Measurements from ENCODE around the gene ADM.

Gene ADM

DNA sequence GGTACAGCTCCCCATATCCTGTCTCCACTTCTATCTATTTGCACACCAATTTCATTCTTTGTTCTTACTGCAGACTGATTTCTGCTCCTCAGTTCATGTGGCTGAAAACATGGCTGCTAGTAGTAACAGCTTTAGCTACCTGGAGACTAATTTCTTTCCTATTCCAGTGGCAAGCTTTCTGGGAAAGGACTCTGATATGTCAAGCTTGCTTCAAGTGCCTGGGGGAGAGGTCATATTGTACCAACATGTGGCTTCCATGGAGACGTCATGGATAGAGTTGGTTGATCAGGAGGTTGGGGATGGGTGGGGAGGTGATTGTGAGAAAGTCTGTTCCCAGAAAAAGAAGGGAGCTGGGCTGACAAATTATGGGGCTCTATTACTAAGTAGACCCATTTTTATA lies 44.9 kb downstream of the ADM start:
- ChIA-PET CTCF (interaction anchor here (2.6 kb wide), 1 partner anchor 17 kb away, joined by 8 read pairs; no protein-coding TSS in a partner anchor), POLR2A (ENCODE audit: low non-redundant PET) (no interaction called here)
- DNase-seq (ENCODE audit: low spot score), result no peak
- TF ChIP-seq, protein P1, sequence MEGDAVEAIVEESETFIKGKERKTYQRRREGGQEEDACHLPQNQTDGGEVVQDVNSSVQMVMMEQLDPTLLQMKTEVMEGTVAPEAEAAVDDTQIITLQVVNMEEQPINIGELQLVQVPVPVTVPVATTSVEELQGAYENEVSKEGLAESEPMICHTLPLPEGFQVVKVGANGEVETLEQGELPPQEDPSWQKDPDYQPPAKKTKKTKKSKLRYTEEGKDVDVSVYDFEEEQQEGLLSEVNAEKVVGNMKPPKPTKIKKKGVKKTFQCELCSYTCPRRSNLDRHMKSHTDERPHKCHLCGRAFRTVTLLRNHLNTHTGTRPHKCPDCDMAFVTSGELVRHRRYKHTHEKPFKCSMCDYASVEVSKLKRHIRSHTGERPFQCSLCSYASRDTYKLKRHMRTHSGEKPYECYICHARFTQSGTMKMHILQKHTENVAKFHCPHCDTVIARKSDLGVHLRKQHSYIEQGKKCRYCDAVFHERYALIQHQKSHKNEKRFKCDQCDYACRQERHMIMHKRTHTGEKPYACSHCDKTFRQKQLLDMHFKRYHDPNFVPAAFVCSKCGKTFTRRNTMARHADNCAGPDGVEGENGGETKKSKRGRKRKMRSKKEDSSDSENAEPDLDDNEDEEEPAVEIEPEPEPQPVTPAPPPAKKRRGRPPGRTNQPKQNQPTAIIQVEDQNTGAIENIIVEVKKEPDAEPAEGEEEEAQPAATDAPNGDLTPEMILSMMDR (conservative IDR thresholded peaks at IDR 0.05; ENCODE audit: low read depth), result no peak
- H3K27ac ChIP-seq, result no peak overlapping the region

DNA sequence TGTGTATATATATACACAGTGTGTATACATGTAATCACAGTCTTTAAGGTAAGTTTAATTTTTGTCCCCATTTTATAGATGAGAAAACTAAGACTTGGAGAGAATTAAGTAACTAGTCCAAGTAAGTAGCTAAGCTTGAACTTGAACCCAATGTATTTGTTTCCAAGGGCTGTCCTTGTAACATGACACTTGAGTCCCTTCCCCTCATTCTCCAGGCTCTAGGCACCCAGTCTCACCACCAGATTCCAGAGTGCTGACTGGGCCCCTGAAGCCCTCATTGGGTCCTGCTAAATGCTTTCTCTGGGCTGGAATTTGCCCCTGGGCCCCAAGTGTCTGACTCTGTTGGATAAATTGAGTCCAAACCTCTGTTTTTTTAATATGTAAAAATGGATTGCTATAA lies 45.5 kb downstream of the ADM start:
- no peak overlapping the region for H3K27ac ChIP-seq
- TF ChIP-seq, protein P1 (conservative IDR thresholded peaks at IDR 0.05; ENCODE audit: low read depth), result no peak
- CTCF ChIA-PET, result interaction anchor here (2.6 kb wide), 1 partner anchor 16 kb away, joined by 8 read pairs; no protein-coding TSS in a partner anchor
- POLR2A ChIA-PET (ENCODE audit: low non-redundant PET), result no interaction called here
- DNase-seq (ENCODE audit: low spot score), result peak; percentile 67

DNA sequence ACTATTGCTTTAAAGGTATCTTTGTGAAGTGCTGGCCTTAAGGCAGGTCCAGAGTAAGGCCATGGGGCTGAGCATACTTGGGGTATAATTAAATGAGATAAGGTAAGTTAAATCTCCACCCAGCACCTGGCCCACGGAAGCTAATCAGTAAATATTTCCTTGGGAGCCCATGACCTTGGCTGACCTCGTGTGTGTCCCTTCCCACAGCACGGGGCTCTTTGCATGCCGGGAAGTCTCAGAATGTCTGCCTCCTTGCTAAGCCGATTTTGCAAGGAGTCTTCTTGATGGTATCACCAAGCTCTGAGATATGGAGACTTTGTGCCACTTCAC lies 46.5 kb downstream of the ADM start:
- CTCF ChIA-PET, result interaction anchor here (0.6 to 2.6 kb wide), 2 partner anchors 15 to 24 kb away, joined by 3 to 8 read pairs; no protein-coding TSS in a partner anchor
- TF ChIP-seq, protein P1 (conservative IDR thresholded peaks at IDR 0.05; ENCODE audit: low read depth), result no peak
- no peak for DNase-seq (ENCODE audit: low spot score)
- no peak overlapping the region for H3K27ac ChIP-seq
- POLR2A ChIA-PET (ENCODE audit: low non-redundant PET), result no interaction called here

DNA sequence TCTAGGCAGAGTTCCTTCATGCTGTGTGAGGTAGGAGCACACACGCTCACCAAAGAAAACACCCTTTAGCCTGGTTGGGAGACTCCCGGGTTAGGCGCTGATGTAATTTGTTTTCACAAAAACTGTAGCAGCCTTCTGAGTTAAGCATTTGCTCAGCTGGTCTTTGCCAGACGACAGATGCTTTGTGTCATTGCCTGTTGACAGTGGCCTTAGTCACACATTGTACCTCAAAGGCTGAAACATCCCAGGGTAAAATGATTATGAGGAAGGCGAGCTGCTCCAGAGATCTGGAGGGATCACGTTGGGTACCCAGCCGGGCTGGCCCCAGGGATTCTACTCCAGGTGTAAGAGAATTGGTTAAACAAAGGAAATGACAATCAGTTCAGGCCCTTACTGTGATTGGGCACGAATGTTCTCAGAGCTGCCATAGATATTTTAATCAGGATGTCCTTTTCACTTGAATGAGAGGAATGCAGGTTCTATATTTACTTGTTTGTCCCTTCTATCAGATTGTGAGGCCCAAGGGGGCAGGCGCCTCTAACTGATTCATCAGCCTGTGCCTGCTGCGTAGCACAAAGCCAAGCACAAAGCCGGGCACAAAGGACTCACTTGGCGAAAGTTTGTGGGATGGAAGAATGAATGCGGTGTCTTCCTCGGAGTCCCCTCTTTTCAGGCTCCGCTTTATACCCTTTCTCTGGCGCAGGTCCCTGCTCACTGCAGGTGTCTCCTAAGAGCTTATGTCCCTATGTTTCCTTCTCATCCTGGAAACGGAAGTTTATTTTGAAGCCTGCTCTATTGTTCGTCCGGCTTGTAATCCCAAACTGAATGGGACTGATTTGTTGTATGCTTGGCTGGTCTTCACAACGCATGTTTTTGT lies 47.1 kb downstream of the ADM start:
- TF ChIP-seq, protein P1 (conservative IDR thresholded peaks at IDR 0.05; ENCODE audit: low read depth), result no peak
- ChIA-PET POLR2A (ENCODE audit: low non-redundant PET) (no interaction called here), CTCF (interaction anchor here (0.6 to 2.6 kb wide), 2 partner anchors 15 to 24 kb away, joined by 3 to 8 read pairs; no protein-coding TSS in a partner anchor)
- H3K27ac ChIP-seq, result no peak overlapping the region
- no peak for DNase-seq (ENCODE audit: low spot score)

DNA sequence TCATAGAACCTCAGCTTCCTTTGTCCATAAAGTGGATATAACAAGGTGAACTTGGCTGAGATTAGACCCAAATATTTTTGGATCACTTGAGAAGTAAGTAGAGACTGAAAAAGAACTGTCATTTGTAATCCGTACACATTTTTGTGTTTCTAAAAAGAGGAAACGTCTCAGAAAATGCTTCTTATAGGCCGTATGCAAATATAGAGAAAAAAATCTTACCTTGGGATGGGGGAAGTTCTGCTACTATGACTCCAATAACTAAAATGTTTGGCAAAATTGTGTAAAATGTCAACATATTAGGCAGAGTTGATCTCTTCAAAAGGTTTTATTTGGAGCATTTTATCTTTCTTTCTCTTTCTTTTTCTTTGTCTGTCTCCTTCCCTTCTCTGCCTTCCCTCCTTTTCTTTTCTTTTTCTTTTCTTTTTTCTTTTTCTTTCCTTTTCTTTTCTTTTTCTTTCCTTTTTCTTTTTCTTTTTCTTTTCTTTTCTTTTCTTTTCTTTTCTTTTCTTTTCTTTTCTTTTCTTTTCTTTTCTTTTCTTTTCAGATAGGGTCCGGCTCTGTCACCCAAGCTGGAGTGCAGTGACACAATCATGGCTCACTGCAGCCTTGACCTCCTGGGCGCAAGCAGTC lies 48.2 kb downstream of the ADM start:
- ChIA-PET CTCF (interaction anchor here (0.7 kb wide), 1 partner anchor 1326 kb away, joined by 3 read pairs; no protein-coding TSS in a partner anchor), POLR2A (ENCODE audit: low non-redundant PET) (no interaction called here)
- TF ChIP-seq, protein P1 (conservative IDR thresholded peaks at IDR 0.05; ENCODE audit: low read depth), result no peak
- DNase-seq (ENCODE audit: low spot score), result no peak
- no peak overlapping the region for H3K27ac ChIP-seq

DNA sequence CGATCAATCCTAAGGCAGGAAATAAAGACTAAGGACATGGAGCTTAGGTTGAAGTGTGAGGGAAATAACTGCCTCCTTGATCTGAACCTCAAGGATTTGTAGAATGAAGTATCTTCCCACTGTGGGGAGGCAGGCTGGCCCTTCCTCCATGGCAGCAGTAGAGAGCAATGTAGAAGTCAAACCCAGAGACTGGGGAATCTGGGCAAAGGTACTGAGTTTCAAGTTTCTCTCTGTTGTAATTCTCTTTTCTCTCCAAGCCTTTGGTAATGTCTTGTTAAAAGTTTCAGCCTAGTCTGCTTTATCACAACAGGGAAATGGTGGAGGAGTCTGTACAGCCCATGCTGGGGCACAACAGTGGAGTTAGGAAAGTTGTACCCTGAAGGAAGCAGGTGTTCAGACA lies 49.5 kb downstream of the ADM start:
- TF ChIP-seq, protein P1 (conservative IDR thresholded peaks at IDR 0.05; ENCODE audit: low read depth), result no peak
- DNase-seq (ENCODE audit: low spot score), result no peak
- H3K27ac ChIP-seq, result no peak overlapping the region
- POLR2A ChIA-PET (ENCODE audit: low non-redundant PET), result no interaction called here
- CTCF ChIA-PET, result interaction anchor here (0.8 kb wide), 1 partner anchor 158 kb away, joined by 4 read pairs; no protein-coding TSS in a partner anchor
